WERI-Rb-1 (cell line): ENCODE data around the gene ITPR2.

ENCODE experiments used
- DNase-seq: peaks from one replicate; pipeline ENCODE4 v3.0.0-alpha.2; 2020
- H3K27ac ChIP-seq: fragments of 250-450 bp; sonication (Bioruptor Pico); 2 replicates; pipeline ENCODE4 v1.5.1; 2020; ENCODE audit warnings: mild to moderate bottlenecking, moderate library complexity
- H3K27me3 ChIP-seq: fragments of 250-450 bp; sonication (Bioruptor Pico); 2 replicates; pipeline ENCODE4 v1.5.1; 2021; ENCODE audit warnings: mild to moderate bottlenecking, low read depth, moderate library complexity; ENCODE audit not compliant: insufficient read depth, severe bottlenecking
- H3K36me3 ChIP-seq: fragments of 250-450 bp; sonication (Bioruptor Pico); 2 replicates; pipeline ENCODE4 v1.5.1; 2020; ENCODE audit warnings: mild to moderate bottlenecking, moderate library complexity
- H3K4me3 ChIP-seq: 2 replicates; pipeline ENCODE4 v1.5.1; 2011; ENCODE audit warnings: low read depth, mild to moderate bottlenecking, control low read depth, low read length
- H3K9me3 ChIP-seq: fragments of 250-450 bp; sonication (Bioruptor Pico); 2 replicates; pipeline ENCODE4 v1.5.1; 2021; ENCODE audit warnings: mild to moderate bottlenecking, moderate library complexity; ENCODE audit not compliant: severe bottlenecking
- CTCF ChIP-seq: IDR thresholded peaks from 2 replicates; pipeline ENCODE4 v1.5.1; 2011; ENCODE audit warnings: low read depth, mild to moderate bottlenecking, control low read depth, inconsistent platforms, low read length

ITPR2 gene

GRCh38 chr12:26668847-26669246 is 164.1 kb downstream of the ITPR2 start:
- no peaks in the 10 kb centered on the region for H3K9me3 ChIP-seq
- no peak overlapping the region for H3K4me3 ChIP-seq
- no peaks in the 10 kb centered on the region for H3K27me3 ChIP-seq
- DNase-seq = no peak
- H3K36me3 ChIP-seq = no peaks in the 10 kb centered on the region
- no peak overlapping the region for H3K27ac ChIP-seq
- no peak for TF ChIP-seq CTCF

GRCh38 chr12:26668230-26668629 is 164.8 kb downstream of the ITPR2 start:
- DNase-seq = no peak
- H3K9me3 ChIP-seq = no peaks in the 10 kb centered on the region
- H3K36me3 ChIP-seq = no peaks in the 10 kb centered on the region; the same call in 1 of the 2 replicates
- no peak for TF ChIP-seq CTCF
- no peak overlapping the region for H3K4me3 ChIP-seq
- no peak overlapping the region for H3K27ac ChIP-seq
- H3K27me3 ChIP-seq = no peaks in the 10 kb centered on the region

GRCh38 chr12:26666286-26666685 is 166.7 kb downstream of the ITPR2 start:
- H3K9me3 ChIP-seq = no peaks in the 10 kb centered on the region
- DNase-seq = no peak
- H3K36me3 ChIP-seq = no peaks in the 10 kb centered on the region; the same call in 1 of the 2 replicates
- no peaks in the 10 kb centered on the region for H3K27me3 ChIP-seq
- H3K27ac ChIP-seq = no peak overlapping the region
- no peak overlapping the region for H3K4me3 ChIP-seq
- no peak for TF ChIP-seq CTCF

- H3K4me3 ChIP-seq = no peak overlapping the region
- no peak for TF ChIP-seq CTCF
- H3K27me3 ChIP-seq = no peaks in the 10 kb centered on the region
- peaks cover 3% of the 10 kb centered on the region; the same call in 1 of the 2 replicates for H3K36me3 ChIP-seq
- DNase-seq = no peak
- no peak overlapping the region for H3K27ac ChIP-seq
- H3K9me3 ChIP-seq = no peaks in the 10 kb centered on the region
Measured at GRCh38 chr12:26661399-26661798, 171.6 kb downstream of the ITPR2 start.

GRCh38 chr12:26659930-26660329 is 173.1 kb downstream of the ITPR2 start:
- no peak overlapping the region for H3K4me3 ChIP-seq
- no peaks in the 10 kb centered on the region for H3K27me3 ChIP-seq
- H3K36me3 ChIP-seq = peaks cover 3% of the 10 kb centered on the region; the same call in 1 of the 2 replicates
- H3K27ac ChIP-seq = no peak overlapping the region
- no peaks in the 10 kb centered on the region for H3K9me3 ChIP-seq
- TF ChIP-seq CTCF = no peak
- DNase-seq = no peak

GRCh38 chr12:26658991-26659390 is 174.0 kb downstream of the ITPR2 start:
- DNase-seq = no peak
- Histone ChIP-seq H3K27me3 (no peaks in the 10 kb centered on the region), H3K9me3 (no peaks in the 10 kb centered on the region), H3K27ac (no peak overlapping the region), H3K36me3 (peaks cover 3% of the 10 kb centered on the region; the same call in 1 of the 2 replicates), H3K4me3 (no peak overlapping the region)
- no peak for TF ChIP-seq CTCF
